Upper lobe of left lung (tissue), 6 donors: ENCODE results near the gene SELENON. TPM values are rescaled to one million over a fixed set of nuclear protein-coding genes. Genes with fewer than 3 reads are reported as not detected.

ENCODE experiments used
- ATAC-seq, 2 donors: fragments of 200-7000 bp; cut with Tn5 transposase; one replicate each; pipeline ENCODE4 v1.9.1; 2022; ENCODE audit warnings: mild to moderate bottlenecking in 2 of 2, moderate library complexity in 2 of 2; ENCODE audit not compliant: low FRiP score in 2 of 2
- DNase-seq, 2 donors: peaks; one replicate each; pipeline ENCODE4 v3.0.0-alpha.2; 2019 to 2020
- H3K27ac ChIP-seq, 4 donors: fragments of 200-600 bp; sonication (generic); one replicate each; pipeline ENCODE4 v1.5.1; 2016 to 2019
- H3K27me3 ChIP-seq, 4 donors: fragments of 200-600 bp; sonication (generic); one replicate each; pipeline ENCODE4 v1.5.1; 2017 to 2019
- H3K36me3 ChIP-seq, 4 donors: fragments of 200-600 bp; sonication (generic); one replicate each; pipeline ENCODE4 v1.5.1; 2016 to 2019
- H3K4me1 ChIP-seq, 4 donors: fragments of 200-600 bp; sonication (generic); one replicate each; pipeline ENCODE4 v1.5.1; 2018 to 2019
- H3K4me3 ChIP-seq, 4 donors: fragments of 200-600 bp; sonication (generic); one replicate each; pipeline ENCODE4 v1.5.1; 2017 to 2019; ENCODE audit warnings: mild to moderate bottlenecking in 2 of 4, moderate library complexity in 1 of 4
- H3K9me3 ChIP-seq, 4 donors: fragments of 200-600 bp; sonication (generic); one replicate each; pipeline ENCODE4 v1.5.1; 2018 to 2019
- CTCF ChIP-seq, 6 experiments: fragments of 450-650 bp in 4 of 6; fragments of 200-600 bp in 2 of 6; sonication (generic) in 2 of 6; IDR thresholded peaks; one replicate each; pipeline ENCODE4 v1.5.1; 2016 to 2019; ENCODE audit warnings: antibody characterized with exemption in 6 of 6
- EP300 ChIP-seq, 4 donors: sonication (generic); formaldehyde crosslinking; IDR thresholded peaks; one replicate each; pipeline ENCODE4 v1.5.1; 2017; ENCODE audit warnings: antibody characterized with exemption in 4 of 4, control low read depth in 2 of 4
- POLR2A ChIP-seq, 4 donors: fragments of 450-650 bp; IDR thresholded peaks; one replicate each; pipeline ENCODE4 v1.5.1; 2016 to 2017; ENCODE audit warnings: antibody characterized with exemption in 4 of 4, mild to moderate bottlenecking in 2 of 4
- POLR2AphosphoS5 ChIP-seq, 2 donors: sonication (generic); formaldehyde crosslinking; IDR thresholded peaks; one replicate each; pipeline ENCODE4 v1.5.1; 2017; ENCODE audit warnings: antibody characterized with exemption in 2 of 2
- WGBS, 2 donors: methylation state at CpG; one replicate each; pipeline ENCODE4 v1.1.5; 2017 to 2018; 5-methylcytosine and 5-hydroxymethylcytosine counted together
- total RNA-seq, 6 donors: library from RNA; depleted of rRNA in 4 of 6; stranded (reverse); fragments of >200 nt in 4 of 6; gene quantifications; one replicate each; pipeline versions ENCODE4 v1.1.0 to v1.2.1, GENCODE V29; 2016 to 2021
- donor health status: DM: no; HTN: no; CAD: no; lungs with moderate emphysema.
- donor health status: DM: no; HTN: yes; CAD: no; lungs with severe emphysema.

The SELENON gene
- total RNA-seq, 6 donors from 2014 or later, result 22.0 to 91.1 (median 60.5) TPM

GRCh38 chr1:25811384-25812082, 11.5 kb downstream of the SELENON start:
- Histone ChIP-seq H3K27ac (no peak overlapping the region), H3K9me3 (no peaks in the 10 kb centered on the region), H3K4me1 (peaks cover 6 to 37% (median 16%) of the 10 kb centered on the region in 4 donors), H3K4me3 (no peak overlapping the region), H3K27me3 (no peaks in the 10 kb centered on the region), H3K36me3 (peaks cover 7 to 89% (median 70%) of the 10 kb centered on the region in 4 donors)
- WGBS, 2 donors, result 88 to 92% methylated on average over 3 to 13 of the region's 13 CpGs
- ATAC-seq (no peak), DNase-seq (peak in 1 of 2 donors; percentile 47)
- TF ChIP-seq CTCF (IDR thresholded peaks at IDR 0.05) (no peak), POLR2AphosphoS5 (IDR thresholded peaks at IDR 0.05) (no peak), EP300 (IDR thresholded peaks at IDR 0.05) (no peak), POLR2A (IDR thresholded peaks at IDR 0.05) (no peak)

GRCh38 chr1:25813071-25813733, 13.2 kb downstream of the SELENON start:
- Histone ChIP-seq H3K4me1 (peaks cover 3 to 29% (median 14%) of the 10 kb centered on the region in 4 donors), H3K27ac (no peak overlapping the region), H3K9me3 (no peaks in the 10 kb centered on the region), H3K4me3 (no peak overlapping the region), H3K36me3 (peaks cover 7 to 73% (median 61%) of the 10 kb centered on the region in 4 donors), H3K27me3 (no peaks in the 10 kb centered on the region)
- ATAC-seq, result no peak
- no peak for TF ChIP-seq CTCF (IDR thresholded peaks at IDR 0.05)
- TF ChIP-seq POLR2A (IDR thresholded peaks at IDR 0.05), result no peak
- TF ChIP-seq EP300 (IDR thresholded peaks at IDR 0.05), result no peak
- TF ChIP-seq POLR2AphosphoS5 (IDR thresholded peaks at IDR 0.05), result no peak
- 81 to 85% methylated on average over 11 of the region's 11 CpGs for WGBS, 2 donors
- no peak for DNase-seq

GRCh38 chr1:25813734-25814471, 13.9 kb downstream of the SELENON start:
- TF ChIP-seq POLR2A (IDR thresholded peaks at IDR 0.05), result no peak
- no peak for TF ChIP-seq CTCF (IDR thresholded peaks at IDR 0.05)
- no peak for TF ChIP-seq EP300 (IDR thresholded peaks at IDR 0.05)
- no peak for TF ChIP-seq POLR2AphosphoS5 (IDR thresholded peaks at IDR 0.05)
- peak in 1 of 2 donors; percentile 64 for DNase-seq
- Histone ChIP-seq H3K4me3 (no peak overlapping the region), H3K27me3 (no peaks in the 10 kb centered on the region), H3K4me1 (peaks cover 7 to 32% (median 21%) of the 10 kb centered on the region in 4 donors), H3K27ac (no peak overlapping the region), H3K9me3 (no peaks in the 10 kb centered on the region), H3K36me3 (peaks cover 7 to 67% (median 54%) of the 10 kb centered on the region in 4 donors)
- 92% methylated on average over 17 to 24 of the region's 24 CpGs for WGBS, 2 donors
- ATAC-seq, result no peak

GRCh38 chr1:25814549-25815087, 14.6 kb downstream of the SELENON start:
- TF ChIP-seq POLR2A (IDR thresholded peaks at IDR 0.05) (no peak), POLR2AphosphoS5 (IDR thresholded peaks at IDR 0.05) (no peak), EP300 (IDR thresholded peaks at IDR 0.05) (no peak), CTCF (IDR thresholded peaks at IDR 0.05) (no peak)
- Histone ChIP-seq H3K36me3 (peaks cover 7 to 60% (median 47%) of the 10 kb centered on the region in 4 donors), H3K4me3 (no peak overlapping the region), H3K27ac (no peak overlapping the region), H3K27me3 (no peaks in the 10 kb centered on the region), H3K4me1 (peaks cover 10 to 32% (median 24%) of the 10 kb centered on the region in 4 donors), H3K9me3 (no peaks in the 10 kb centered on the region)
- DNase-seq (no peak), ATAC-seq (no peak)
- 91 to 93% methylated on average over 7 of the region's 7 CpGs for WGBS, 2 donors
